ELR (cell line): ENCODE measurements around the gene PLCB2.
A peak's percentile ranks its signal among the peaks of the same experiment; 100 is the strongest.

Source experiments
- DNase-seq: peaks from one replicate; pipeline ENCODE4 v3.0.0-alpha.2; 2015; ENCODE audit warnings: low read depth

Gene PLCB2

GRCh38 chr15:40271685-40272484 is 35.9 kb downstream of the PLCB2 start:
- DNase-seq = no peak

GRCh38 chr15:40270246-40270995 is 37.3 kb downstream of the PLCB2 start:
- DNase-seq = no peak

- DNase-seq = no peak
These were observed 38.1 kb downstream of the PLCB2 start for GRCh38 chr15:40269604-40270003.

GRCh38 chr15:40267670-40268069 is 40.1 kb downstream of the PLCB2 start:
- DNase-seq = no peak

GRCh38 chr15:40266828-40267304 is 40.9 kb downstream of the PLCB2 start:
- DNase-seq = peak; percentile 95

- DNase-seq = no peak
These were observed 41.9 kb downstream of the PLCB2 start for GRCh38 chr15:40265875-40266274.

- no peak for DNase-seq
These were observed 42.4 kb downstream of the PLCB2 start for GRCh38 chr15:40265355-40265754.

GRCh38 chr15:40264321-40265153 is 43.2 kb downstream of the PLCB2 start:
- no peak for DNase-seq

GRCh38 chr15:40263024-40263754 is 44.5 kb downstream of the PLCB2 start:
- DNase-seq = peak; percentile 66

- peak; percentile 44 for DNase-seq
These were observed 48.7 kb downstream of the PLCB2 start for GRCh38 chr15:40259021-40259420.

- DNase-seq = peak; percentile 50
These were observed 49.2 kb downstream of the PLCB2 start for GRCh38 chr15:40258544-40258943.

- peak; percentile 92 for DNase-seq
These were observed 49.9 kb downstream of the PLCB2 start for GRCh38 chr15:40257656-40258450.

GRCh38 chr15:40256638-40257235 is 51.0 kb downstream of the PLCB2 start:
- DNase-seq = peak; percentile 94

GRCh38 chr15:40255033-40255432 is 52.7 kb downstream of the PLCB2 start:
- no peak for DNase-seq

- no peak for DNase-seq
These were observed 53.3 kb downstream of the PLCB2 start for GRCh38 chr15:40254452-40254851.

- DNase-seq = no peak
These were observed 54.5 kb downstream of the PLCB2 start for GRCh38 chr15:40253167-40253790.

GRCh38 chr15:40252438-40253166 is 55.1 kb downstream of the PLCB2 start:
- DNase-seq = no peak

GRCh38 chr15:40252141-40252437 is 55.6 kb downstream of the PLCB2 start:
- DNase-seq = no peak

GRCh38 chr15:40251486-40252140 is 56.1 kb downstream of the PLCB2 start:
- no peak for DNase-seq
